Measurements from ENCODE around the gene UBE4B.
"Not testable (repeated sequence)": the region's sequence is repeated elsewhere in the genome, so short reads cannot be mapped to it uniquely, and the experiment has no call there.

Gene UBE4B

DNA sequence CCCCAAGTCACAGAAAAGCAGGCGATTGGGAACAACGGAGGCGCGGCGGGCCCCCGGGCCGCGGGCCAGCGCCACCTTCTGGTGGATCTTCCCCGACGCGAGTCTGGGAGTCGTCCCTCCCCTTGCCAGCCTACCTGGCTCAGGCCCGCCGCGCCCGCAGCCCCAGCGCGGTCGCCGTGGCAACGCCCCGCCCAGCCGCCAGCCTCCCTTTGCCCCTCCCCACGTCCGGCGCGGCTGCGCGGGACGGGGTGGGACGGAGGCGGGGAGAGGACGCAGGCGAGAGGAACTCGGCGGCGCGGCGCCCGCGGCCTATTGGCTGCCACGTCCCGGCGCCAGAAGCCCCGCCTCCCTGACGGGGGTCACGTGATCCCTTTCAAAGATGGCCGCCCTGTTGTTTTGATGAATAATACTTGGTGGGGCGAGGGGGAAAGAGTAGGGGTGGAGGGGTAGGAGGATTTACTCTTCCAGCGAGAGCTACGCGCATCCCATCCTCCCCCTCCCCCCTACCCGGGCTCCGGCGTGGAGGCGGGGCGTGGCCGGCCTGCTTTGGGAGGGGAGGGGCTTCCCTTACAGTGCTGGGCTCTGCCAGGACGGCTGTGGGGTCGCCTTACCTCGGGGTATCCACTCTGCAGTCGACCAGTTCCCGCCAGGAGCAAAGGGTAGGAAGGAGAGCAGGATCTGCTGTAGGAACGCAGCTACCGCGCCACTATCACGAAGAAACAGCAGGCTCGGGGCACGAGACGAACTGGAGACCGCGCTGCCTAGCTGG, at the start of gene UBE4B:
Gene UBE4B (plus strand): TSS at position 369 of the 769 bp plus-strand sequence. CDS start 713 bp downstream, outside the sequence.
- DNase-seq (ENCODE audit: low spot score) = peak; percentile 99

DNA sequence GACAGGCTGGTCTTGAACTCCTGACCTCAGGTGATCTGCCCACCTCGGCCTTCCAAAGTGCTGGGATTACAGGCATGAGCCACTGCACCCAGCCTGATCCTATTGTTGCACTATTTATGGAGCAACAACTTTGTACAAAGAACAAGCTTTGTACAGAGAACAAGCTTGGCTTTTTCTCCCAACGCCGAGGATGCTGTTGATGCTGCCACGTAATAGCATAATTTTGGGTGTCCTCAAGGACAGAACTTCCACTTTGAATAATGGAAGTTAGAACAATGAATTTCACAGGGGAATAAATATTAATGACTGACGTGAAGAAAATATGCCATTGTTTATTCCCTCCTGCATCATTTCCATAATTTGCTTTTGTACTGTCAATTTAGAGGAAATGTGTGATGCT, 48.5 kb upstream of the UBE4B start:
- no peak for DNase-seq (ENCODE audit: low spot score)

DNA sequence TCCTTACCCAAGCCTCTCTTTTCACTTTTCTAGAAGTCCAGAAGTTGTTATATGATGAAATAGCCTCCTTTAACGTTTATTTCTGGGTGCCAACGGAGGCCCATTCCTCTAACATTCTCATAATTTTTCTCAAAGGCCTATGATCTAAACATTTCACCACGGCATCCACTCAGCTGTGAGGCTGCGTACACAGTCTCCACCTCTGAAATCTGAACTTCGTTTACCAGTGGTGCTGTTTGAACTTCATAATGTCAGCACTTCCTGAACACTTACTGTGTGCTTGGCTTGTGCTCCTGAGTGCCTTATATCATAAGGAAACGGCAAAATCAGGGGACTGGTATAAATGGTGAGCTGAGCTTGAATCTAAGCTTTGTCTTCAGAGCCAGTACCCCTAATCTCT, 47.8 kb upstream of the UBE4B start:
- DNase-seq (ENCODE audit: low spot score) = no peak

DNA sequence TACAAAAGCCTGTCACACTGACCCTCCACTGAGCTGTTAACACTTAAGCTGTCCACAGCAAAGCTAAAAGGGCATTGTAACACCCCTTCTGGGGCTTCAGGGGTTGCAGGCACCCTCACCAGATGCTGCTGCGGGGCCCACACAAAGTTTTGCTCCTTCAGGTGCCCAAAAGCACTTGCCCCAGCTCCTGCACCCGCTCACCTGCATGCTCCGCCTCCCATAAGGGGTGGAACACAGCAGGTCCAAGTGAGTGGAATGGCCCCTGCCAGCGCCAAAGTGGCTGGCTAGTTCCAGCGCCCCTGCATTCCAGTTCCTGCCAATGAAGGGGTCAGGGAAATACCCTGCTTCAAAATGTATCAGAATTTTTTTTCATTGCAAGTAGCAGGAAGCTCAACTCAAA, 43.0 kb upstream of the UBE4B start:
- DNase-seq (ENCODE audit: low spot score) = no peak

DNA sequence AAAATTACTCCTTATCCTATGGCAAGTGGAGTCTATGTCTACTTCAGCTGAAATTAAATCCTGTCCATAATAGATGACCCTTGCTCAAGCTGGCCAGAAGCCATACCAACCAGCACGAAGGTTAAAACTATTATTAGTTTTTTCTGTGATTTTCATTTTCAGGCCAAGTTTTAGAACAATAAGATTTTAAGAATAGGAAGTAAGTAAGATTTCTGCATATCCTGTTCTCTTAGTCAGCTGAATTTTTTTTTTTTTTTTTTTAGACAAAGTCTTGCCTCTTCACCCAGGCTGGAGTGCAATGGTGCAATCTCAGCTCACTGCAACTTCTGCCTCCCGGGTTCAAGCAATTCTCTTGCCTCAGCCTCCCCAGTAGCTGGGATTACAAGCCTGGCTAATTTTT, 41.8 kb upstream of the UBE4B start:
- no peak for DNase-seq (ENCODE audit: low spot score)

DNA sequence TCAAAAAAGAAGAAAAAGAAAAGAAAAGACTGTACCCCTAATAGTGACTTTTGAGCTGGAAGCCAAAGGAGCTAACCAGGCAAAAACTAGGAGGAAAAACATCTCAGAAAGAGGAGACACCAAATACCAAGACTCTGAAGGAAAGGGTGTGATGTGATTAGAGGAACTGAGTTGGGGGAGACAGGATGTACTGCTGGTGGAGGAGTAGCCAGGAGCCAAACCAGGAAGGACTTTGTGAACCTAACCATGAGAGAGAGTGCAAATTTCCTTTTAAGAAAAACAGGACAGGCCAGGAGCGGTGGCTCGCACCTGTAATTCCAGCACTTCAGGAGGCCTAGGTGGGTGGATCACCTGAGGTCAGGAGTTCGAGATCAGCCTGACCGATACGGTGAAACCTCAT, 39.8 kb upstream of the UBE4B start:
- DNase-seq (ENCODE audit: low spot score) = no peak

DNA sequence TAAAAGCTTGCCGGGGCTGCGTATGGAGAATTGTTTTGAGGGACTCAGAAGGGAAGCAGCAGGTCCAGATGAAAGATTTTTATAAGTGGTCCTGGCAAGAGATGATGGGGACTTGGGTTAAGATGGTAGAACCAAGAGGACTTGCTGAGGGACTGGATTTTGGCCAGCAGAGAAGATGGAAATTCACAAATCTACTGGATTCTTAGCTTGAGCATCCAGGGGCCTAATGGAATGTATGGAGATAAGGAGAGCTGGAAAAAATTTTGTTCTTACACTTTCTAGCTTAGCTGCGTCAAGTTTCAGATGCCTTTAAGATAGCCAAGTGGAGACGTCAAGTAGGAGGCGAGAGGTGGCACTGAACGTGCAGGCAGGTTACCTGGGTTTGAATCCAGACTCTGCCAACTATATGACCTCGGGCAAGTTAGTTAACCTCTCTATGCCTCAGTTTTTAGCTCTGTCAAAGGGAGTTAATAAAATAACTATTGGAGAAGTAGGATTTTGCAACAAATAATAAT, 39.1 kb upstream of the UBE4B start:
- no peak for DNase-seq (ENCODE audit: low spot score)

DNA sequence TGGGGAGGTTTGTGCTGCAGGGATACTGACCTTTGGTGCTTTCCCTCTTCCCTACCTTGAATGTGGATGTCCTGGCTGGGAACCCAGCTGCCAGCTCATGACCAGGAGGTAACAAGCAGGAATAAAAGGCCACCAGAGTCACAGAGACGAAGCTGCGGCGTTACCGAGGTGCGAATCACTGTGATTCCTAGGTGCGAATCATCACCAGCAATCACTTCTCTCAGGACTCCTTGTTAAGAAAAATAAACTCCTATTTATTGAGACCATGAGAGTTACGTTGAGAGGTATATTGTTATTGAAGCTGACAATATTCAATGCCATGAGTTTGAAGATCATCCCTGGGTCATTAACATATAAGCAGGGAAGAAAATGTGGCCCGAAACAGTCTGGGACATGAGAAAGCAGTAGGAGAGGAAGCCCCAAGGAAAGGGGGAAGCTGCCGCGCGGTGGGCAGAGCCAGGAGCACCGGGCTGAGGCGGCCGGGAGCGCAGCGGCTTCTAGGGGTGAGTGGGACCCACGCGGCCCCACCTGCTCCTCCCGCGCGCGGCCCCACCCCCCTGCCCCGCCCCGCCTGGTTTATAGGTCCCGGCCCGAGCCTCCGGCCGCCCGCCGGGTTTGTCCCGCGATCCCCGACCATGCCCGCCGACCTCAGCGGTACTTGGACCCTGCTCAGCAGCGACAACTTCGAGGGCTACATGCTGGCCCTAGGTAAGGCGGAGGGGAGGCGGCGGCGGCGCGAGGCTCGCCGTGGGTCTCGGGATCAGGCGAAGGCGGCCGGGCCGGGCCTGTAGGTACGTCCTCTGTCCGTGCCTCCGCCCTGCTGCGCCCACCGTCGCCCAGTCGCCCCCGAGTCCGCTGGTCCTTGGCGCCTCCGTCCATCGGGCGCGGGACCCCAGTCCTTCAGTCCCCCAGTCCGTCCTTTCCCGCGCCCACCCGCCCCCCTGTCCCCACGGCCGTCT, 35.9 kb upstream of the UBE4B start, which contains the start of gene RBP7:
Gene RBP7 (plus strand): TSS at position 605 of the 959 bp plus-strand sequence. CDS start 31 bp downstream, at position 636.
- no peak for DNase-seq (ENCODE audit: low spot score)

DNA sequence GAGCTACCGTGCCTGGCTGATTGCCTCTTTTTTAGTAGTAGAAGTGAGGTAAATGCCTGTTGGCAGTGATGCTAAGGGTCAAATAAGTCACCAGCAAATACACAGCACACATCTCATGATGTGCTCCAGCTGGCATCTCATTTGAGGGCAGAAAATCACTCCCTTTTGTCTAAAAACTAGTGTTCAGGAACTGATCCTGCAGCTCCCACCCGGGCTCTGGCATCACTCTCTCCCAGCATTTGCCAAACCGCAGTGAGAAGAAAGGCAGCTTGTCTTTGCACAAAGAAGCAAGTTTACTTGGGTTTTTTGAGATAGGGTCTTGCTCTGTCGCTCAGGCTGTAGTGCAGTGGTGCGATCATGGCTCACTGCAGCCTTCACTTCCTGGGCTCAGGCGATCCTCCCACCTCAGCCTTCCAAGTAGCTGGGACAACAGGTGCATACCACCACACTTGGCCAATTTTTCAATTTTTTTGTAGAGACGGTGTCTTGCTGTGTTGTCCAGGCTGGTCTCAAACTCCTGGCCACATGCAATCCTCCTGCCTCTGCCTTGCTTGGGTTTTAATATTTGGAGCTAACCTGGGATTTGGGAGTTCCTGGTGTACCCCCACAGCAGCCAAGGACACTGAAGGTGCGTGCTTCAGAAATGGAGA, 31.6 kb upstream of the UBE4B start:
- DNase-seq (ENCODE audit: low spot score) = no peak

DNA sequence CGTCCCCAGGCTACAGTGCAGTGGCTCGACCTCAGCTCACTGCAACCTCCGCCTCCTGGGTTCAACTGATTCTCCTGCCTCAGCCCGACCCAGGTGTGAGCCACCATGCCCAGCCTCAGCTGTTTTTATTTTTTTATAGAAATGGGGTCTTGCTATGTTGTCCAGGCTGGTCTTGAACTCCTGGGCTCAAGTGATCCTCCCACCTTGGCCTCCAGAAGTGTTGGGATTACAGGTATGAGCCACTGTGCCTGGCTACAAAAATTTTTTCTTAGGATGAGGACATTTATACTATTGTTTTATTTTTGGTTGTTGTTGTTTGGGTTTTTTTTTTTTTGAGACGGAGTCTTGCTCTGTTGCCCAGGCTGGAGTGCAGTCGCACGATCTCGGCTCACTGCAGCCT, 27.5 kb upstream of the UBE4B start:
- not testable (repeated sequence) for DNase-seq (ENCODE audit: low spot score)

DNA sequence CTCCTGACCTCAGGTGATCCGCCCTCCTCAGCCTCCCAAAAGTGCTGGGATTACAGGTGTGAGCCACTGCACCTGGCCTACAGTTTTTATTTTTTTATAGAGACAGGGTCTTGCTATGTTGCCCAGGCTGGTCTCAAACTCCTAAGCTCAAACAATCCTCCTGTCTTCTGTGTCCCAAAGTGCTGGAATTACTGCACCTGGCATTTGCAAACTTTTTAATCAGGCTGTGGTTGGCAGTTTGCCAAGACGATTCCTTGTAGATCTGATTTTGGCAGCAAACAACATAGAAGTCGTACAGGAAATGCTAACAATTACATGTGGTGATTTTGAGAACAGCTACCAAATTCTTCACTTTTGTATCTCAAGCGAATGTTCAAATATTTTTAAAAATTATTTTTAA, 25.6 kb upstream of the UBE4B start:
- DNase-seq (ENCODE audit: low spot score) = no peak

DNA sequence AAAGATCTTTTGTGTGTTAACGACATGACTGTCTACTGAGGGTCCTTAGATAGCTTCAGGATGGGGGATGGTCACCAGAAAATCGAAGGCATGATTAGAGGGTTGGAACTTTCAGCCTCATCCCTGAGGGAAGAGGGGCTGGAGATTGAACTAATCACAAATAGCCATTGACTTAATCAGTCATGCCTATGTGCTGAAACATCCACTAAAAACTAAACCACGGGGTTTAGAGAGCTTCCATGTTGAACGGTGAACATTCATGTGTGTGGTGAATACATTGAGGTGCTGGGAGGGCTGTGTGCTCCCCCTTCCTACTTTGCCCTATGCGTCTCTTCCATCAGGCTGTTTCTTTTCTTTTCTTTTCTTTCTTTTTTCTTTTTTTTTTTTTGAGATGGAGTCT, 18.7 kb upstream of the UBE4B start:
- DNase-seq (ENCODE audit: low spot score) = no peak

DNA sequence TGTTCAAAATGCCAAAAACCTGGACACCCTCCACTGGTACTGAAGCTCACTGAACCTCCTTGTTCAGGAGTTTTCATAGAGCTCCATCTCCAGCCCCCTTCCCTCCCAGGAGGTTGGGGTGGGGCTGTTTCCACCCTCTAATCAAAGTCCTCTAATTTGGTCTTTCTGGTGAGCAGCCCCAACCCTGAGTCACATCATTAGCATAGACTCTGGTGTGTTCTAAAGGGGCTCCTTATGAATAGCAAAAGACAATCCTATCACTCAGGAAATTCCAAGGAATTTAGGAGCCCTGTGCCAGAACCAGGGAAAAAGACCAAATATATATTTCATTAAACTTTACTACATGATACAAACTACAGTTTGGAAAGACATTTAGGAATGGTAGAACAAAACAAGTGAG, 13.2 kb upstream of the UBE4B start:
- DNase-seq (ENCODE audit: low spot score) = no peak

DNA sequence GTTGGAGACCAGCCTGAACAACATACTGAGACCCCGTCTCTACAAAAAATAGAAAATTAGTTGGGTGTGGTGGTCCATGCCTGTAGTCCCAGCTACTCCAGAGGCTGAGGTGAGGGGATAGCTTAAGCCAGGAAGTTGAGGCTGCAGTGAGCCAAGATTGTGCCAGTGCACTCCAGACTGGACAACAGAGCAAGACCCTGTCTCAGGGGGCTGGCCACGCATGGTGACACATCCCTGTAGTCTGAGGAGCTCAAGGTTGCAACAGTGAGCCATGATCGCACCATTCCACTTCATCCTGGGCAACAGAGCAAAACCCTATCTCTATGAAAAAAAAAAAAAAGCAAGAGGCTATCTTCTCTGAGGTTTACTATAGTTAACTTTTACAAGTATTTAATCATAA, 12.7 kb upstream of the UBE4B start:
- no peak for DNase-seq (ENCODE audit: low spot score)

DNA sequence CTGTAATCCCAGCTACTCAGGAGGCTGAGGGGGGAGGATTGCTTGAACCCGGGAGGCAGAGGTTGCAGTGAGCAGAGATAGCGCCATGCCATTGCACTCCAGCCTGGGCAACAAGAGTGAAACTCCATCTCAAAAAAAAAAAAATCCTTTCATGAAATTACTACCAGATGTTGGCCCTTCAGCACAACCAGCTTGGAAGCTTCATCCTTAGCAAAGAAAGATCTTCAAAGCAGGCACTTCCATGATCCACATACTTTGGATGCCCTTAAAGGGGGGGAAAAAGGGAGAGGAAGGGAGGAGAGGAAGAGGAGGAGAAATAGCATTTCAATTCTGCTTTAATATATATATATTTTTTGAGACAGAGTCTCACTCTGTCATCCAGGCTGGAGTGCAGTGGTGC, 12.1 kb upstream of the UBE4B start:
- DNase-seq (ENCODE audit: low spot score) = not testable (repeated sequence)

DNA sequence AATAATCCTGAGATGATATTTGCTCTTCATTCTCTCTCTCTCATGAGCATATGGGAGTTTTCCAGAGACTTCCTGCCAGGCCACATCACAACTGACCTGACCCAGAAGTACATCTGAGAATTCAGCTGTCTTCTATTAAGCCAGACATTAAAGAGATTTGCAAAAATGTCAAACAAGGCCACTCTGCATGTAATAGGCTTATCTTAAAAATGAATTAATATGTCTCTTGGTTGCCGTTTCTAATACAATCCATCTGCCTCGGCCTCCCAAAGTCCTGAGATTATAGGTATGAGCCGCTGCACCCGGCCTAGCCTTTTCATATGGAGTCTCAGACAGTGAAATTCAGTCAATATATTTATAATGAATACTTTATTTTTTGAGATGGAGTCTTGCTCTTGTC, 10.8 kb upstream of the UBE4B start:
- not testable (repeated sequence) for DNase-seq (ENCODE audit: low spot score)

DNA sequence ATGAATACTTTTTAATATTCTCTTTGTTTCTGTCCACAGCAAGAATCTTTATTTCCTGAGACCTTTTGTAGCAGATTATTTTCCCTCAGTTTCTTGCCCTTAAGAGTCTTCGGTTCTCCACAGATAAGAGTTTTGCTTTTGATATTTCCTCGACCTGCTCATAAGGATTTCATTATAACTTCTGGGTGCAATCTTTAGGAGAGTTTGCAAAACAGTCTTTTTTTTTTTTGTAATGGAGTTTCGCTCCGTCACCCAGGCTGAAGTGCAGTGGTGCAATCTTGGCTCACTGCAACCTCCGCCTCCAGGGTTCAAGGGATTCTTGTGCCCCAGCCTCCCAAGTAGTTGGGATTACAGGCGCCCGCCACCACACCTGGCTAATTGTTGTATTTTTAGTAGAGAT, 10.1 kb upstream of the UBE4B start:
- DNase-seq (ENCODE audit: low spot score) = no peak

DNA sequence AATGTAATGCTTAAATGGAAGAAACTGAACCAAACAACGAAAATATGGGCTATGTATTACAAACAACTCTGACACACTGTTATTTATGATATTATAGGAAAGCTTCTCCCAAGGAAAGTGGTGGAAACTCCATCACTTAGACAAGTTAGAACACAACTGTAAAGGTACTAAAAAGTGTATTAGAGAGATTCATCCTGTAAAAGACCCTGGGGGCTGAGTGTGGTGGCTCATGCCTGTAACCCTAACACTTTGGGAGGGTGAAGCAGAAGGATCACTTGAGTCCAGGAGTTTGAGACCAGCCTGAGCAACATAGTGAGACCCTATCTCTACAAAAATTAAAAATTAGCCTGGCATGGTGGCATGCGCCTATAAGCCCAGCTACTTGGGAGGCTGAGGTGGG, 7.4 kb upstream of the UBE4B start:
- no peak for DNase-seq (ENCODE audit: low spot score)

DNA sequence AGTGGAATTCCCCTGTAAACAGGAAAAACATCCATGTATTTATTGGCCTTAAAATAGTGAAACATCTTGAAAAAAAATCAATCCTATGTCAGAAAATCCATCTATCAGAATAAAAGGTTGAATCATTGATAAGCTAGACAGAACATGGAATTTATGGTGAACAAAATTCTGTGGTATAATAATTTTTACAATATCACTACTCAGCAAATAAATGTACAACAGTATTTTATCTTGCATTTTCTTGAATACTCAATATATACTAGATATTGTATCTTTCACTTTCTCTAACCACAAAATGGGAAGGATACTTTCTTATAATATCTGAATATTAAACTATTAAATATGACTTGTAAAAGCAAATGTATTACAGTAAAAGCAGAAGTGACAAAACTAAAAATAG, 5.7 kb upstream of the UBE4B start:
- DNase-seq (ENCODE audit: low spot score) = no peak

DNA sequence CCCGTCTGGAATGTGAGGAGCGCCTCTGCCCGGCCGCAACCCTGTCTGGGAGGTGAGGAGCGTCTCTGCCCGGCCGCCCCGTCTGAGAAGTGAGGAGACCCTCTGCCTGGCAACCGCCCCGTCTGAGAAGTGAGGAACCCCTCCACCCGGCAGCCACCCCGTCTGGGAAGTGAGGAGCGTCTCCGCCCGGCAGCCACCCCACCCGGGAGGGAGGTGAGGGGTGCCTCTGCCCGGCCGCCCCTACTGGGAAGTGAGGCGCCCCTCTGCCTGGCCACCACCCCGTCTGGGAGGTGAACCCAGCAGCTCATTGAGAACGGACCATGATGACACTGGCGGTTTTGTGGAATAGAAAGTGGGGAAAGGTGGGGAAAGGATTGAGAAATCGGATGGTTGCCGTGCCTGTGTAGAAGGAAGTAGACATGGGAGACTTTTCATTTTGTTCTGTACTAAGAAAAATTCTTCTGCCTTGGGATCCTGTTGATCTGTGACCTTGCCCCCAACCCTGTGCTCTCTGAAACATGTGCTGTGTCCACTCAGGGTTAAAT, 3.7 kb upstream of the UBE4B start:
- not testable (repeated sequence) for DNase-seq (ENCODE audit: low spot score)

DNA sequence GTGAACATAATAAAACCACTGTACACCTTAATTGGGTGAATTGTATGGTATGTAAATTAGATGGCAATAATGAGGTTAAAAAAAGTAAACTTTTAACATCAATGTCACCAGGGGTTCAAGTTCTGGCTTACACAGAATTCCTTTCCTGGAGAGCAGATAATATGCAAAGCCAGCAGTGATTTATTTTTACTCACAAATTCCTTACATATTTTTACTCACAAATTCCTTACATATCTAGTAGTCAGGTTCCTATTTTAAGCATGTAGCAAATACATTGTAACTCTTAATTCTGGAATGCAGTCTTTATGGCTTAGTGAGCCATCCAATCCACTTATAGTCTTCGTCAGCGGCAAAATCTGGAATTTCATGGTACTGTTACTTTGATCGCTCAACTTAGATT, 1.3 kb upstream of the UBE4B start:
- DNase-seq (ENCODE audit: low spot score) = no peak

DNA sequence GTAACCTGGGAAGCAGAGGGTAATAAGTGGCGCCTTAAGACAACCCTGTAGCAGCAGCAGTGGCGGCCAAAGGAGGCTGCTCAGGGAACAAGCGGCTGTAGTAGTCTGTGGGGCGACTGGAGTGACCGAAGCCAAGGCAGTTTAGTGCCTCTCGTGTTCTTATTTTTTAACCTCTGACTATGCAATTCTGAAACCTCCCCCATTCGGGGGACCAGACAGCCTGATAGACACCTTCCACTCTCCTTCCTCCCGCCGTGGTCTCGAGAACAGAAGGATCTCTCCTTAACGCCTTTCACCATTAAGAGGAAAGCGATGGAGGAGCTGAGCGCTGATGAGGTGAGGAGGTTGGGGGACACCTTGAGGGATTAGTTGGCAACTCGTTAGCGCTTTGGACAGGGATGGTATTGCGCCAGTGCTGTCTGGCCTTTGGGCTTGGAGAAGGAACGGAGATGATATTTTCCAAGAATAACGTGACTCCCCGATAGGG, 644 bp downstream of the UBE4B start:
- DNase-seq (ENCODE audit: low spot score) = peak; percentile 59

Measured in hematopoietic multipotent progenitor cell treated with erythropoietin and hydrocortisone succinate and interleukin-3 and kit ligand, for 15 days (in vitro differentiated cells).